Tibial nerve (tissue), 4 donors: ENCODE measurements around the gene NSUN7.

Experiments used
- CTCF ChIP-seq, 5 experiments: fragments of 200-600 bp in 3 of 5; fragments of 450-650 bp in 2 of 5; sonication (generic) in 3 of 5; IDR thresholded peaks; one replicate each; pipeline ENCODE4 v1.5.1; 2016 to 2019; ENCODE audit warnings: antibody characterized with exemption in 5 of 5, mild to moderate bottlenecking in 3 of 5, moderate library complexity in 2 of 5
- EP300 ChIP-seq, 2 donors: sonication (generic); formaldehyde crosslinking; IDR thresholded peaks; one replicate each; pipeline ENCODE4 v1.6.1; 2017; ENCODE audit warnings: antibody characterized with exemption in 2 of 2, mild to moderate bottlenecking in 1 of 2
- POLR2A ChIP-seq, 2 donors: fragments of 450-650 bp; IDR thresholded peaks; one replicate each; pipeline ENCODE4 v1.6.1; 2017; ENCODE audit warnings: antibody characterized with exemption in 2 of 2, mild to moderate bottlenecking in 2 of 2, moderate library complexity in 2 of 2

- TF ChIP-seq CTCF (IDR thresholded peaks at IDR 0.05) (no peak), POLR2A (IDR thresholded peaks at IDR 0.05) (no peak), EP300 (IDR thresholded peaks at IDR 0.05) (no peak)
Measured at GRCh38 chr4:40750461-40751258, 905 bp downstream of the NSUN7 start.
